Hypothalamus (tissue), 51 donors: ENCODE data around the gene MIF.
"Not testable (repeated sequence)": the region's sequence is repeated elsewhere in the genome, so short reads cannot be mapped to it uniquely, and the experiment has no call there.

ENCODE experiments used
- DNase-seq, 51 donors: peaks; one replicate each; lab custom pipeline; 2025; lab: John Stamatoyannopoulos, UW

The MIF gene

DNA sequence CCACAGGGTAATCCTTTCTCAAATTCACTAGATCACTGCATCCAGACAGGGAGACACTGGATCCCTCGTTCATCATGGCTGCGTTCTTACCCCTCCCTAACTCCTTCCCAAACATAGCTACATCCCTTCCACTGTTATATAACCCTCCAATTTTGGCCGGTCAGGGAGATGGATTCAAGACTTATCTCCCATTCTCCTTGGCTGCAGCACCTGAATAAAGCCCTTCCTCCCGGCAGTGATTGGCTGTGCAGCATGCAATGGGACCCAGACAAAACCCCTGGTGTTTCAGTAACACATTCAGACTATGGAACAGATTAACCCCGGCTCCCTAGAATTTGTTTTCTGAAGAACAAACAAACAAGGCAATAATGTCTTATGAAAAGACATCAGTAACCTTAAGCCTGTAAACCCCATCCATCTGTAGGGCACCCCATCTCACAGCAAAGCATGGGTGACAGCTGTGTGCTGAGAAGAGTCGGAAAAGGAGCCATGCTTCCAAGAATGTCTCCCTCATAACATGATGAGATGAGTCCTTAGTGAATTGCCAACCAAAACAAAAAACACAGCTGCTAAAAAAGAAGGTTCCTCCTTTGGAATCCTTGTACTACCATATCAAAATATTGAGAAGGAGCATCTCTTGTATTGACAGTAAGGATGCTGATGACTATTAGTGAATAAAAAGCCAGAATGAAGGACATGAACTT, 5.0 kb downstream of the MIF start:
- no peak for DNase-seq

DNA sequence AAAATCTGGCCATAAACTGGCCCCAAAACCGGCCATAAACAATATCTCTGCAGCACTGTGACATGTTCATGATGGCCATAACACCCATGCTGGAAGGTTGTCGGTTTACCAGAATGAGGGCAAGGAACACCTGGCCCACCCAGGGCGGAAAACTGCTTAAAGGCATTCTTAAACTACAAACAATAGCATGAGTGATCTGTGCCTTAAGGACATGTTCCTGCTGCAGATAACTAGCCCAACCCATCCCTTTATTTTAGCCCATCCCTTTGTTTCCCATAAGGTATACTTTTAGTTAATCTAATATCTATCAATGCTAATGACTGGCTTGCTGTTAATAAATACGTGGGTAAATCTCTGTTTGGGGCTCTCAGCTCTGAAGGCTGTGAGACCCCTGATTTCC, 6.0 kb downstream of the MIF start:
- DNase-seq: not testable (repeated sequence)

DNA sequence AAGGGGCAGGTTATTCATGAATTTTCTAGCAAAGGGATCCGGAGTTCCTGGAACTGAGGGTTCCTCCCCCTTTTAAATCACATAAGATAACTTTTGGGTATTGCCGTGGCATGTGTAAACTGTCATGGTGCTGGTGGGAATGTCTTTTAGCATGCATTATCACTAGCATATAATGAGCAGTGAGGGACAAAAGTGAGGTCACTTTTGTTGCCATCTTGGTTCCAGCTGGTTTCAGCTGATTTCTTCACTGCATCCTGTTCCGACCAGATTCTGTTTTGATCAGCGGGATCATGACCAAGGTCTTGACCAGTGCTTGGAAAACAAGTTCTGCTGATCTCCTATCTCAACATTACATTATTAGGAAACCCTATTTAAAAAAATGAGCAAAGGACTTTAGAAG, 7.4 kb downstream of the MIF start:
- DNase-seq: no peak

DNA sequence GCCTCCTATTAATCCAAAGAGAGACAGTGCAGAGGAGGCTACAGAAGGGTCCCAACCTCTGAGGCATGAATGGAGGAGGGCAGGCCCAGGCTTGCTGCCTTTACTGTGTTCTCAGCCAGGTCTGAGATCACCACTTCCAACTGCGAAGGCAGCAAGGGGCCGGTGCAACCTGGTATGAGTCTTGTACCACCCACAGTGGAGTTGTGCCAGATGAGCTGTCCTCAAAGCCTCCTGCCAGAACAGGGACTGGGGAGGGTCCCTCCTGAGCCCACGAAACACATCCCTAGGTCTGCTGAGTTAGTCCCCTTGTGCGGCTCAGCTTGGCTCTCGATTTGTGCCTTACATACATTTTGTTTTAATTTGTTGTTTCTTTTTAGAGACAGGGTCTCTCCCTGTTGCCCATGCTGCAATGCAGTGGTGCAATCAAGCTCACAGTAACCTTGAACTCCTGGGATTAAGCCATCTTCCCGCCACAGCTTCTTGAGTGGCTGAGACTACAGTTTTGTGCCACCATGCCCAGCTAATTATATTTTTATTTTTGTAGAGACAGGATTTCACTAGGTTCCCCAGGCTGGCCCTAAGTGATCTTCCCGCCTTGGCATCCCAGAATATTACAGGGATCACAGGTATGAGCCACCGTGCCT, 9.3 kb downstream of the MIF start:
- DNase-seq: peak in 1 of 51 donors; percentile 23

DNA sequence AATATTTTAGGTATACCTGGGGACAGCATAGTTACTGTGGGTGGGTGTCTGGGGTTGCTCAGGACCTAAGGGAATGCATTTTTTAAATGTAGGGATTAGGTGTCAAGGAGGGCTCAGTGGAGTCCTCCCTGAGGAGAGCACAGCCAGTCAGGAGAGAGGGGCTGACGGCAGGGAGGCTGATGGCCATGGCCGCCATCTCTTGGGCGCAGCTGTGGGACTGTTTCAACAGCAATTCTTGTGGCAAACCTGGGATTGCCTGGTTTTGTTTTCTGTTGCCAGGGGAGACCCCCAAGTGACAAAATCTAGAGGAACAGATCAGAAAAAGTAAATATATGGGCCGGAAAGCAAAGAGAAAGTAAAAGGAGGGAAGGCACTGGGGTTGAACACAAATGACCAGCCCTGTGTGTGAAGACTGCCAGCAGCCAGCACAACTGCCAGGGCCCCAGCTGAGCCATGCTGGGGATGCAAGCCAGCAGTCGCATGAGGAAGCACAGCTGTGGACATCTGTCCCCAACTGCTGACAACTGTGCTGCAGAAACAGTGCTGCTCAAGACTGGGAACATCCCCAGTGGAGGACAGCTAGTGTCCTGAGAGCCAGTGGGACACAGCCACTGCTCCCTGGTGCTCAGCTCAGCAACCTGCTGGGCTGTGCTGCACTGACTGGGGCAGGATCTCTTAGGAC, 10.5 kb downstream of the MIF start:
- peak in 40 of 51 donors; percentile 6 to 87 (median 58) for DNase-seq

DNA sequence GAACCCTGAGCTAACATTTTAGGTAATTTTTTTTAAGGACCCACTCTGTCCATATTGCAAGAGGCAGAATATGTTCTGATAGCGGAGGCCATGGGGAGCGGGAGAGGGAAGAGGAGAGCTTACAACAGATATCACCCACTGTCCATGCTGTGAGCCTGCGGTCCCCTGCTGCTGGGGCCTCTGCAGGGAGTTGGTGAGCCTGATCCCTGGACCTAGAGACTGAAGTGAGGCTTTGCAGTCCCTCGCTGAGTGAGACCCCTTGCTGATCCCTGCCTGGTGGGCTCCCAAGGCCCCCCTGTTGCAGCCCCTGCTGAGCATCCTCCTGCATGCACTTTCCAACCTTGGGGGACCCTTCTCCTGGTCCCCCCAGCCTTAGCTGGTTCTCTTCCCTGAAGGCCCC, 12.5 kb downstream of the MIF start:
- no peak for DNase-seq

DNA sequence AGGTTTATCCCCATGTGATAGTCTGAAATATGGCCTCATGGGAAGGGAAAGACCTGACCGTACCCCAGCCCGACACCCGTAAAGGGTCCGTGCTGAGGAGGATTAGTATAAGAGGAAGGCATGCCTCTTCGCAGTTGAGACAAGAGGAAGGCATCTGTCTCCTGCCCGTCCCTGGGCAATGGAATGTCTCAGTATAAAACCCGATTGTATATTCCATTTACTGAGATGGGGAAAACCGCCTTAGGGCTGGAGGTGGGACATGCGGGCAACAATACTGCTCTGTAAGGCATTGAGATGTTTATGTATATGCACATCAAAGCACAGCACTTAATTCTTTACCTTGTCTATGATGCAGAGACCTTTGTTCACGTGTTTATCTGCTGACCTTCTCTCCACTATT, 13.2 kb downstream of the MIF start:
- DNase-seq: not testable (repeated sequence)

DNA sequence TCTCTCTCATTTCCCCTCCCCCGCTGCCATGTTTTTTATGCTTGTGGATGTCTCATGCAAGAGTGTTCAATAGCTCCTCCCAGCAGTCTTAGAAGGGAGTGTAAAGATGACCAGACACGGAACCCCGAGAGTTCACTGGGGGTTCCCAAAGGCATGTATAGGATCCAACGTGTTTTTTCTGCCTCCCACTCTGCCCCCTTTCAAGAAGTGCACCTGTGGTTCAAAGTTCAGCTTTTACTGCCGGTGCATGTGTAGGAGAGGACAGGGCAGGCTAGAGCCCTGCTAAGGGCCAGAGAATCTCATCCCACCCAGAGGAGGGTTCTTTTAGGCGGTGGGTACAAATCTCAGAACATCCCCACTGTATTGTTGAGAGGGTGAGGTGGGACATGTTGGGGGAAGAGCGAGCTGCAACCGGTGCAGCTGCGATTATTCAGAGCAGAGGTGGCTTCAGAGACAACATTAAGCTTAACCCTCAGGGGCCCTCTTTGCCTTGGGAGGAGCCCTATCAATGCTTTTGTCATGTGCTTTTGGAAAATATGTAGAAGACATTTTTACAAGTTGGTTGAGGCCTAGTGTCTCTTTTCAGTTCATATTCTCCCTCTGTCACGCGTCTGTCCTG, 14.5 kb downstream of the MIF start:
- DNase-seq: no peak

DNA sequence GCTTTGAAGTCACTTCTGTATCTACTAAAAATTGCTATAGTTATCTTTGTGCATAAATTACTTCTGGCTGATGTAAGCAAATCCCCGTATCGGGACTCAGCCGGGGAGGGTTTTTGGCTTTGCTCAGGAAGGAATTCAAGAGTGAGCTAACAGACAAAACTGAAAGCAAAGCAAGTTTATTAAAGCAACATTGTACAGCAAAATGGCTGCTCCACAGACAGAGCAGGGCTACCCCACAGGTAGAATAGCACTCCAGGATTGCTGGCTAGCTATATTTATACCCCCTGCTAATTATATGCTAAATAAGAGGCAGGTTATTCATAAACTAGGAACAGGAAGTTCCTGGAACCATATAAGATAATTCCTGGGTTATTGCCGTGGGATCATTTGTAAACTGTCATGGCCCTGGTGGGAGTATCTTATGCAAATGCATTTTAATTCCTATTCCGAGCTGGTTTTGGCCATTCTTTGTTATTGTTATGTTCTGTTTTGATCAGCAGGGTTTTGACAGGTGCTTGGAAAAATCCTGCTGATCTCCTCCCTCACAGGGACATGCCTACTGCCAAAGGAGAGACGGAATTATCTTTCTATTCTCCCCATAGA, 15.2 kb downstream of the MIF start:
- DNase-seq: no peak

DNA sequence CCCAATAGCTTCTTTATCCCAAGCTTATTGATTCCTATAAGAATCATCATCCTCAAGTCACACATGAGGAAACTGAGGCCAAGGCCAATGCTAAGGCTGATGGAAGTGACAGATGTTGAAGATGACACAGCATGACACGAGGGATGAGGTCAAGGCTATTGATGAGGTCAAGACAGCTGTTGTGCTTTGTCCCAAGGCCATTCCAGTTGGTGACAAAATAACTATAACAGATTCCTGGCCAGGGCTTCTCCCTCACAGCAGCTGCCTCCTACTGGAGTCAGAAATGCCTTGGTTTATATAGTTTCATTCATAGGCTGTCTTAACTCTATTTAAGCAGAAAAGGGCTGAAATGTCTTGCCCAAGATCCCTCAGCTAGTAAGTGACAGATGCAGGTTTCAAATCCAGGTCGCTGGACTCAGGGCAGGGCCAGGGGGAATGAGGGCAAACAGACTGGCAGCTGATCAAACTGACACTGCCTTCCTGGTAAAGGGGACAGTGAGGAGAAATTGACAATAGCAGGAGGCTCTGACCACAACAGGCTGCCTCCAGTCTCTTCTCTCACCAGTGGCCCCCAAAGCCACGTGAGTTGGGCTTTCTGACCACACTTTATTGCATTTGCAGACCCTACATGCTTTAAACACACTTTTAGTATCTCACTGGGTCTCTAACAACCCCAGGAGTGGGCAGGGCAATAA, 16.5 kb downstream of the MIF start:
- no peak for DNase-seq

DNA sequence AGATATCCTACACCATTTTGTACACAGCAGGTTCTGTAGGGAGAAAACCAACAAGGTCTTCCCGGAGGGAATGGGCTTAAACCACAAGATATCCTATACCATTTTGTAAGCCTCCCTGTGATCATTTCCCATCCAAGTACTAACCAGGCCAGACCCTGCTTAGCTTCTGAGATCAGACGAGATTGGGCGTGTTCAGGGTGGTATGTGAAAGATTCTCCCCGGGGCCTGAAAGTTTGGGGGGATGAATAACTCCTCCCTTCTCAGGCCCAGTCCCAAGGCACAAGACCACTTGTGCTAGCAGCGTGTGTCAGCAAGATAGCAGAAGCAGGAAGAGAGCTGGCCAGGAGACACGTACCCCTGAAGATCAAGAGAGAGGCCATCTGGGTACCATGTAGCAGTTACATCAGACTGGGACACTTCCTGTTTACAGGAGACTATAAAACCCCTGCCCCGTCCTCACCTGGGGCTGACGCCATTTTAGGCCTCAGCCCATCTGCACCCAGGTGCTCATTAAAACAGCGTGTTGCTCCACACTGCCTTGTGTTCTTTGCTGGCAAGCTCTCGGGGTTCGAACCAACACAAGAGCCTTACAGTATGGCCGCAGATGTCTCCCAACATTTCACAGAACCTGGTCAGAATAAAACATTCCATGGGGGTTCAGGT, 17.3 kb downstream of the MIF start:
- DNase-seq: no peak

DNA sequence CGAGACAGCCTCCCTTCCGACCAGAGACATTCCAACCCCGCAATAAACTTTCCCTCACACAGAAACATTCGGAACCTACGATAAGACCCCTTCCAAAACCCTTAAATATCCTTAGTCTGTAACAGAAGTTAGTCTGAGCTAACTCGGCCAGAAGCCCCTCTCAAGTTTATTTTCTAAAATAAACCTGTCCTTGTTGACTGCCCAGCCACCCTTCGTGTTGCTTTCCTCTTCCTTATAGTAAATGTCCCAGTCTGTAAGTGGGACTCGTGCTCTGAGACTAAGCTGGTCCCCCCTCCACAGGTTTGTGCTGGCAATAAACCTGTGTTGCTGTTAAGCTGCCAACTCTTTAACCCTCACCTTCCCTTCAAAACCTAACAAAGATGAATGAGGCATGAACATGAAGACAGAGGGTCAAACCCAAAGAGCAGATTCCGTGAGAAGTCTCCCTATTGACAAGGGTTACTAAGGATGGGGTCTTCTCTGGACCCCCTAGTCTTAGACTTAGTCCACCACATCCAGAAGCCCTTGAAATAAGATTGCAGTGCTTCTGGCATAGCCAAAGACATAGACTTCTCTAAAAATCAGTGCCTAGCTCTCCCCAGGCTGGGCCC, 18.2 kb downstream of the MIF start:
- no peak for DNase-seq

DNA sequence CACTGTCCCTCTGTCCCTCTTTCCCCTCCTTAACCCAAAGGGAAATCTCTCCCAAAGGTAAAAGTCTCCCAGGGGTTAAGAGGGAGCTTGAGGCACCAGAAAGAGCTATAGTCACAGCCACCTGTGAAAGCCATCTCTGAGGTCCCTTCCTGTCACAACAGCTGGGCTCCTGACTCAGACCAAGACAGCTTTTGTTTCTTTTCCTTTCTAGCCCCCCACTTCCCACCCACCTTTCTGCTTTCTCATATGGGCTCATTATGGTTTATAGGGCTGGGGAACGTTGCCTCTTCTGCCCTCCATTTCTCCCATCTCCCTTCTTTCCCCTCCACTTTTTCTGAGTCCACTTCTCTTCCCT, 19.1 kb downstream of the MIF start:
- no peak for DNase-seq

DNA sequence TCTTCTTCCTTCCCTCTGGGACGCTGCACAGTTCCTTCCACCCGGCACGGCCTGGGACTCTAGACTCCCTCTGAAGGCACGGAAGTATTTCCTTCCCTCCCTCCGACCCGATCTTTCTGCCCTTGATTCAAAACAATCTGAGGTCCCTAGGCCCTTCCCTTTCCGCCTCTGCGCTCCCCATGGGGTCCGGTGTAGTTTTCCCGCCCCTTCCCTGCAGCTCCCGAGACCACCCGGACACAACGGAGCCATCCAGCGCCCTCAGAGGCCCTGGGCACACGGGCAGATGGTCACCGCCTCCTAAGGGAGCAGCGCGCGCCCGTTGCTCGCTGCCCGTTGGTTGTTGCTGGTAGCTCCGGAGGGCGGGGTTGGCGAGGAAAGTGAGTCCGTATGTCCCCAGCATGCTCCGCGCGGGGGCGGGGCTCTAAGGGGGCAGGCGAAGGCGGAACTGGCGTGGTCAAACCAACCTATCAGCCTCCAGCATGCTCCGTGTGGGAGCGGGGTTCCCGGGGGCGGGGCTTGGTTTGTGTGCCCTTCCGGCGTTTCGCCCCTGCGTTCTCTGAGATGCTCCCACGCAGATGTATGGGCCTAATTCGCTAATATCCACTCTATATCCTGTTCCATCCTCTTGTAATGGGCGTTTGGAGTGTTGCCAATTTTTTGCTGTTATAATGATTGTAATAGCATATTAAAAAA, 19.6 kb downstream of the MIF start:
- peak; percentile 79 to 99 (median 98) for DNase-seq

DNA sequence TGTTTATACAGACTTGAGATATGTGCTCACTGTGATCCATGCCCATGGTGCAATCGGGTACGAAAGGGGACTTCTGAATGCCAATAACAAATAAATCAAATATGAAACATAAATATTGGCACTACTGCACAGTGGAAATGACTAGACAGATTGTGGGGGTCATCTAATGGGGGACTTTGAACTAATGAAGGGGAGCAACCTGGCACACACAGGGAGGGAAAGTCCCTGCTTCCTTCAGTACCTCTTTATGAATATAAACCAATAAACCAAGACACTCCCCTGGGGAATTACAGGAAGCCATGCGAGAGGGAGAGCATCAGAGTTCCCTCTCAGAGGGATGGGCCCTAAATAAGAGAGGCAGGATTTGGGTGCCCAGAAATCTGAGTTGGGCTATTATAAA, 21.1 kb downstream of the MIF start:
- DNase-seq: no peak

DNA sequence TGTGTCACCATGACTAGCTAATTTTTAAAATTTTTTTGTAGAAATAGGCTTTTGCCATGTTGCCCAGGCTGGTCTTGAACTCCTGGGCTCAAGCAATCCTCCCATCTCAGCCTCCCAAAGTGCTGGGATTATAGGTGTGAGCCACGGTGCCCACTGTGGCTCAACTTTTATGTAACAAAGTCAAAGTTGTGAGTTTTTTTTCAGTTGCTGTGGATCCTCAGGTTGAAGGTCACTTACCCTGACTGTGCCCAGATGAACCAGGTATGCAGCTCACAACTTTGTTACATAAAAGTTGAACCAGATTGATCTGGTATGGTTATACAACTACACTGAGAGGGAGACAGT, 26.1 kb downstream of the MIF start:
- not testable (repeated sequence) for DNase-seq

DNA sequence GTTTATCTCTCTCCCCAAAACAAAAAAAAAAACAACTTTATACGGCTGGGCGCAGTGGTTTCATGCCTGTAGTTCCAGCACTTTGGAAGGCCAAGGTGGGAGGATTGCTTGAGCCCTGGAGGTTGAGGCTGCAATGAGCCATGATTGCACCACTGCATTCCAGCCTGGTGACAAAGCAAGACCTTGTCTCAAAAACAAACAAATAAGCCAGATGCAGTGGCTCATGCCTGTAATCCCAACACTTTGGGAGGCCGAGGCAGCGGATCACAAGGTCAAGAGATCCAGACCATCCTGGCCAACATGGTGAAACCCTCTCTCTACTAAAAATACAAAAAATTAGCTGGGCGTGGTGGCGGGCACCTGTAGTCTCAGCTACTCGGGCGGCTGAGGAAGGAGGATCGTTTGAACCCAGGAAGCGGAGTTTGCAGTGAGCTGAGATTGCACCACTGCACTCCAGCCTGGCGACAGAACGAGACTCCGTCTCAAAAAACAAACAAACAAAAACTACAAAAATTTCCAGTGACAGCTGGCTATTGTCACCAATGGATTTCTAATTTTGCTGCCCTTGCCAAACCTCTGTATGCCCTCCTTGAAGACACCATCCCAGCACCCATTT, 27.5 kb downstream of the MIF start:
- DNase-seq: not testable (repeated sequence)

DNA sequence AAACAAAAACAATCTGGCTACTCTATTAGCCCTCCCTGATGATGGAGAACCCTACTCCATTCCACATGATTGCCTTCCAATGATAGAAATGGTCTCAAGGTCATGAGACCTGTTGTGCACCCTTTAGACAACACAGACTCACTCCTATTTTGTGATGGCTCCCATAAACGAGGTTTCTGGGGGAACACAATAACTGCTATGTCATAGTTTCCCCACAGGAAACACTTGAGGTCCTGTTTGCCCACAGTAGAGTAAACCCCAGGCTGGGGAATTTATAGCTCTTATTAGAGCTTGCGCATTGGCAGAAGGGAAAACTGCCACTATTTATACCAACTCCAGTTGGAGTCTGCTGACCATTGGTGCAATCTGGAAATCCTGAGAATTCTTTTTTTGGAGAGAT, 28.7 kb downstream of the MIF start:
- DNase-seq: no peak
